ENCODE data around the gene MROH7. TPM values are rescaled to one million over a fixed set of nuclear protein-coding genes. Genes with fewer than 3 reads are reported as not detected.

Gene MROH7
- total RNA-seq, 1 experiment from 2014 or later: not detected

DNA sequence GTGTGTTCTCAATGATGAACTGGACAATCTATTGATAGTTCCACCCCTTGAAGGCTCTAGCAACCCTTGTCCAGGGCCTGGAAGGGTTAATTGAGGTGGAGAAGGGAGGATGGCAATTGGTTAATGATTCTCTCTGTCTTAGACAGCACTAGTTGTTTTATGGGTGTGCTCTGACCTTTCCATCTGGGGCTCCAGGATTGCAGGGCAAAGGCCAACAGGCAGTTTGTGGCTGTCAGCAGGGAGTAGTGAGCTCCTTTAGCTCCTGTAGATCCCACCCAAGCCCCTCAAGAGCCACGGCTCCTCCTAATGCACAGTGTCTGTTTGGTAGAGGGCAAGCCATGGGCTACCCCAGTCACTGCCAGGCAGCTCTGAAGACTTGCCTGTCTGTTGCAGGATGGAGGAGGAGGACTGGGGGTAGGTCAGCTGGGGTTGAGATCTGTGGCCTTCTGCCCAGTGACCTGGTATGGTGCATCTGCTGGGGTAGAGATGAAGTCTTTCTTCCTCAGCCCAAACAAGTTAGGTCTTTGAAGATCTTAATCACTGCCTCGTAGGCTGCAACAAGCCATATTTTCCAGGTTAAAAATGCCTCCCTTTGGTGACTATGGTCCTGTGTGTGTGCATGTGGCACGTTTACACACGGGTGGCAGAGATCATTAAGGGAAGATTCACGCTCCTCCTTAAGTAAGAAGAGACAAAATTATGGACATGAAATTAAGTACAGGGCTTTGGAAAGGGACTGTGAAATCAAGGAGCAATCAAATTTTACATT is 7.7 kb downstream of the MROH7 start:
- Histone ChIP-seq H3K27ac (ENCODE audit: low read length) (no peak overlapping the region), H3K79me2 (ENCODE audit: low read length) (no peaks in the 10 kb centered on the region), H4K20me1 (ENCODE audit: low read length) (no peaks in the 10 kb centered on the region), H3K4me2 (ENCODE audit: low read length) (no peak overlapping the region), H2AFZ (ENCODE audit: low read length) (no peak overlapping the region), H3K9me2 (replicated peaks; ENCODE audit: low read length) (no peaks in the 10 kb centered on the region), H3K4me3 (ENCODE audit: low read length) (no peak overlapping the region), H3F3A (ENCODE audit: low read length, unreplicated experiment) (no peaks in the 10 kb centered on the region), H3K27me3 (ENCODE audit: low read length) (peaks cover 23% of the 10 kb centered on the region; the same call in 1 of the 2 replicates), H3K36me3 (ENCODE audit: low read depth, low read length) (no peaks in the 10 kb centered on the region), H3K4me1 (ENCODE audit: insufficient read depth, low read length) (no peaks in the 10 kb centered on the region), H3K9me3 (ENCODE audit: low read length) (no peaks in the 10 kb centered on the region), H3K9ac (ENCODE audit: low read length) (no peak overlapping the region)
- DNase-seq: no peak
- intact Hi-C loops (cut with micrococcal nuclease): no loop called here
- no peak for ATAC-seq
- ChIA-PET CTCF (no interaction called here), POLR2A (ENCODE audit: unreplicated experiment) (no interaction called here)
- TF ChIP-seq EZH2 (IDR thresholded peaks at IDR 0.05; ENCODE audit: low read length, unreplicated experiment) (no peak), EZH2phosphoT487 (IDR thresholded peaks at IDR 0.05; ENCODE audit: borderline replicate concordance, low read length) (no peak)
- TF ChIP-seq, protein P1, sequence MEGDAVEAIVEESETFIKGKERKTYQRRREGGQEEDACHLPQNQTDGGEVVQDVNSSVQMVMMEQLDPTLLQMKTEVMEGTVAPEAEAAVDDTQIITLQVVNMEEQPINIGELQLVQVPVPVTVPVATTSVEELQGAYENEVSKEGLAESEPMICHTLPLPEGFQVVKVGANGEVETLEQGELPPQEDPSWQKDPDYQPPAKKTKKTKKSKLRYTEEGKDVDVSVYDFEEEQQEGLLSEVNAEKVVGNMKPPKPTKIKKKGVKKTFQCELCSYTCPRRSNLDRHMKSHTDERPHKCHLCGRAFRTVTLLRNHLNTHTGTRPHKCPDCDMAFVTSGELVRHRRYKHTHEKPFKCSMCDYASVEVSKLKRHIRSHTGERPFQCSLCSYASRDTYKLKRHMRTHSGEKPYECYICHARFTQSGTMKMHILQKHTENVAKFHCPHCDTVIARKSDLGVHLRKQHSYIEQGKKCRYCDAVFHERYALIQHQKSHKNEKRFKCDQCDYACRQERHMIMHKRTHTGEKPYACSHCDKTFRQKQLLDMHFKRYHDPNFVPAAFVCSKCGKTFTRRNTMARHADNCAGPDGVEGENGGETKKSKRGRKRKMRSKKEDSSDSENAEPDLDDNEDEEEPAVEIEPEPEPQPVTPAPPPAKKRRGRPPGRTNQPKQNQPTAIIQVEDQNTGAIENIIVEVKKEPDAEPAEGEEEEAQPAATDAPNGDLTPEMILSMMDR (conservative IDR thresholded peaks at IDR 0.05; ENCODE audit: low read depth, low read length): no peak
- BruUV-seq (replicated peaks): no TSS peak

DNA sequence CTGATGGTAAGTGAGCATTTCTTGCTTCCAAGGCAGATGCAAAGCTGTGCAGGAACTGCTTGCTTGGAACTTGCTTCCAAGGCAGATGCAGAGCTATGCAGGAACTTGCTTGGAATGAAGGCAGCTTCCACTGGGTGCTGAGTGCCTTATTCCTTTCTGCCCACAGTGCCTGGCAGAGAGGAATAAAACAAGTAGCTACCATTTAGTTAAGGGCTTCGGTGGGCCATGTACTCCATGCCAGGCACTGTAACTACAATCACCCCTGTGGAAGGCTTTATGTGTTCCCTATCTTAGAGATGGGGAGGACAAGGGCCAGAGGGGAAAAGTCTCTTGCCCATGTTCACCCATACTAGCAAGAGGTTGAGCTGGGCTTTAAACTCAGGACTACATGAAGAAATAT is 8.3 kb downstream of the MROH7 start:
- BruUV-seq (replicated peaks): no TSS peak
- Histone ChIP-seq H3K27ac (ENCODE audit: low read length) (no peak overlapping the region), H4K20me1 (ENCODE audit: low read length) (no peaks in the 10 kb centered on the region), H3K9me2 (replicated peaks; ENCODE audit: low read length) (no peaks in the 10 kb centered on the region), H3K36me3 (ENCODE audit: low read depth, low read length) (no peaks in the 10 kb centered on the region), H3K79me2 (ENCODE audit: low read length) (no peaks in the 10 kb centered on the region), H3K4me3 (ENCODE audit: low read length) (no peak overlapping the region), H3K4me1 (ENCODE audit: insufficient read depth, low read length) (no peaks in the 10 kb centered on the region), H3K9me3 (ENCODE audit: low read length) (no peaks in the 10 kb centered on the region), H2AFZ (ENCODE audit: low read length) (no peak overlapping the region), H3K9ac (ENCODE audit: low read length) (no peak overlapping the region), H3K4me2 (ENCODE audit: low read length) (no peak overlapping the region), H3F3A (ENCODE audit: low read length, unreplicated experiment) (no peaks in the 10 kb centered on the region), H3K27me3 (ENCODE audit: low read length) (peaks cover 23% of the 10 kb centered on the region; the same call in 1 of the 2 replicates)
- POLR2A ChIA-PET (ENCODE audit: unreplicated experiment): no interaction called here
- intact Hi-C loops (cut with micrococcal nuclease): no loop called here
- no peak for ATAC-seq
- no peak for DNase-seq
- CTCF ChIA-PET: no interaction called here
- TF ChIP-seq, protein P1 (conservative IDR thresholded peaks at IDR 0.05; ENCODE audit: low read depth, low read length): no peak
- TF ChIP-seq EZH2phosphoT487 (IDR thresholded peaks at IDR 0.05; ENCODE audit: borderline replicate concordance, low read length) (no peak), EZH2 (IDR thresholded peaks at IDR 0.05; ENCODE audit: low read length, unreplicated experiment) (no peak)

DNA sequence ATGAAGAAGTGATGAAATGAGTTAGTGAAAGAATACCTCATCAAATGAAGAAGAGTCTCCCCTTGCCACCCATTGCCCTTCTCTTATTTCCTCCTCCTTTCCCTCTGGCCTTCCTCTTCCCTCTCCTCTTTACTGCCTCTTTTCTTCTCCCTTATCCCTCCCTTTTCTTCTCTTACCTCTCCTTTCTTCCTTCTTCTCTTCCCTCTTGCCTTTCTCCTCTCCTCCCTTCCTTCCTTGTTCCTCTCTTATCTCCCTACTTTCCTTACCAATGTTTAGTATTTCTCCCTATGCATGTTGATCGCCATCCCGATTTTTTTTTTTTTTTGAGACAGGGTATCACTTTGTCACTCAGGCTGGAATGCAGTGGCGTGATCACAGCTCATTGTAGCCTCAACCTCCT is 8.8 kb downstream of the MROH7 start:
- no peak overlapping the region for H3K4me2 ChIP-seq (ENCODE audit: low read length)
- H2AFZ ChIP-seq (ENCODE audit: low read length): no peak overlapping the region
- CTCF ChIA-PET: no interaction called here
- no peaks in the 10 kb centered on the region for H3K79me2 ChIP-seq (ENCODE audit: low read length)
- DNase-seq (no peak), ATAC-seq (no peak)
- no peaks in the 10 kb centered on the region for H3K9me3 ChIP-seq (ENCODE audit: low read length)
- no peak overlapping the region for H3K27ac ChIP-seq (ENCODE audit: low read length)
- H3K36me3 ChIP-seq (ENCODE audit: low read depth, low read length): no peaks in the 10 kb centered on the region
- no peaks in the 10 kb centered on the region for H3F3A ChIP-seq (ENCODE audit: low read length, unreplicated experiment)
- no peaks in the 10 kb centered on the region for H3K4me1 ChIP-seq (ENCODE audit: insufficient read depth, low read length)
- TF ChIP-seq EZH2phosphoT487 (IDR thresholded peaks at IDR 0.05; ENCODE audit: borderline replicate concordance, low read length): no peak
- TF ChIP-seq, protein P1 (conservative IDR thresholded peaks at IDR 0.05; ENCODE audit: low read depth, low read length): no peak
- no peak for TF ChIP-seq EZH2 (IDR thresholded peaks at IDR 0.05; ENCODE audit: low read length, unreplicated experiment)
- no peak overlapping the region for H3K4me3 ChIP-seq (ENCODE audit: low read length)
- no TSS peak for BruUV-seq (replicated peaks)
- H3K27me3 ChIP-seq (ENCODE audit: low read length): peaks cover 23% of the 10 kb centered on the region; the same call in 1 of the 2 replicates
- POLR2A ChIA-PET (ENCODE audit: unreplicated experiment): no interaction called here
- H3K9me2 ChIP-seq (replicated peaks; ENCODE audit: low read length): no peaks in the 10 kb centered on the region
- intact Hi-C loops (cut with micrococcal nuclease): no loop called here
- no peaks in the 10 kb centered on the region for H4K20me1 ChIP-seq (ENCODE audit: low read length)
- H3K9ac ChIP-seq (ENCODE audit: low read length): no peak overlapping the region
